OCI-LY7 (cell line): ENCODE measurements around the gene GTF2H1.
"Not testable (repeated sequence)": the region's sequence is repeated elsewhere in the genome, so short reads cannot be mapped to it uniquely, and the experiment has no call there.

Source experiments
- CTCF ChIP-seq: fragments of 200-600 bp; sonication (generic); conservative IDR thresholded peaks from 2 replicates; pipeline ENCODE4 v1.5.1; 2014; ENCODE audit warnings: mild to moderate bottlenecking, antibody characterized with exemption, low read length, moderate library complexity, mixed read lengths
- EZH2phosphoT487 ChIP-seq: fragments of 200-600 bp; sonication (generic); IDR thresholded peaks from 2 replicates; pipeline ENCODE4 v1.6.1; 2018; ENCODE audit warnings: low read depth, borderline replicate concordance, mild to moderate bottlenecking, mixed run types, antibody characterized with exemption, low read length, moderate library complexity, mixed read lengths

GRCh38 chr11:18323881-18324280 lies 1.5 kb downstream of the GTF2H1 start:
- TF ChIP-seq CTCF, EZH2phosphoT487: not testable (repeated sequence)
